Breast epithelium (tissue), 3 donors: ENCODE measurements around the gene KRCC1.

Source experiments
- POLR2A ChIP-seq: fragments of 450-650 bp; IDR thresholded peaks from one replicate; pipeline ENCODE4 v1.6.1; 2016; ENCODE audit warnings: antibody characterized with exemption, mild to moderate bottlenecking, moderate library complexity
- POLR2AphosphoS5 ChIP-seq, 3 donors: sonication (generic); formaldehyde crosslinking; IDR thresholded peaks; one replicate each; pipeline ENCODE4 v1.6.1; 2017; ENCODE audit warnings: antibody characterized with exemption in 3 of 3
- TF ChIP-seq, protein P1 (sequence below), 3 donors: fragments of 450-650 bp; IDR thresholded peaks; one replicate each; pipeline ENCODE4 v1.5.1; 2016 to 2017; ENCODE audit warnings: antibody characterized with exemption in 3 of 3, mild to moderate bottlenecking in 3 of 3, moderate library complexity in 3 of 3

DNA sequence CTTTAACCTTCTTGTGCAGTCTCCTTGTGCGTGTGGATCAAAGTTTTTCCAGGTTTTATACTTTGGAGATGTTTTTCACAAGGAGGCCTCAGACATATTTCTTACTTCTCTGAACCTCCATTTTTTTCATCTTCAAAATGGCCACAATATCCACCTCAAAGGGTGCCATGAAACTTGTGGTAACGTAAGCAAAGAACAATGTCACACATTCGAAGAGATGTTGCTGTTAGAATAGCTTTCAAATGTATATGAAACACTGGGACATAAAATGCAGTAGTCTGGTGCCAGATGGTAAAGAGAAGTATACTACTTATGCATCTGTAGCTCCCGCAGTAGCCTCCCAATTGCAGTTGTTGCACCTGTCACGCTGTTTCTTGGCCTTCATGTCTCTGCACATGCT, 2.6 kb upstream of the KRCC1 start:
- TF ChIP-seq, protein P1, sequence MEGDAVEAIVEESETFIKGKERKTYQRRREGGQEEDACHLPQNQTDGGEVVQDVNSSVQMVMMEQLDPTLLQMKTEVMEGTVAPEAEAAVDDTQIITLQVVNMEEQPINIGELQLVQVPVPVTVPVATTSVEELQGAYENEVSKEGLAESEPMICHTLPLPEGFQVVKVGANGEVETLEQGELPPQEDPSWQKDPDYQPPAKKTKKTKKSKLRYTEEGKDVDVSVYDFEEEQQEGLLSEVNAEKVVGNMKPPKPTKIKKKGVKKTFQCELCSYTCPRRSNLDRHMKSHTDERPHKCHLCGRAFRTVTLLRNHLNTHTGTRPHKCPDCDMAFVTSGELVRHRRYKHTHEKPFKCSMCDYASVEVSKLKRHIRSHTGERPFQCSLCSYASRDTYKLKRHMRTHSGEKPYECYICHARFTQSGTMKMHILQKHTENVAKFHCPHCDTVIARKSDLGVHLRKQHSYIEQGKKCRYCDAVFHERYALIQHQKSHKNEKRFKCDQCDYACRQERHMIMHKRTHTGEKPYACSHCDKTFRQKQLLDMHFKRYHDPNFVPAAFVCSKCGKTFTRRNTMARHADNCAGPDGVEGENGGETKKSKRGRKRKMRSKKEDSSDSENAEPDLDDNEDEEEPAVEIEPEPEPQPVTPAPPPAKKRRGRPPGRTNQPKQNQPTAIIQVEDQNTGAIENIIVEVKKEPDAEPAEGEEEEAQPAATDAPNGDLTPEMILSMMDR (IDR thresholded peaks at IDR 0.05) = no peak
- TF ChIP-seq POLR2A (no peak), POLR2AphosphoS5 (IDR thresholded peaks at IDR 0.05) (no peak)
